HCT116 (cell line): ENCODE data around the gene CPLANE2. TPM values are rescaled to one million over a fixed set of nuclear protein-coding genes. Genes with fewer than 3 reads are reported as not detected.
A peak's percentile ranks its signal among the peaks of the same experiment; 100 is the strongest.
"Not testable (repeated sequence)": the region's sequence is repeated elsewhere in the genome, so short reads cannot be mapped to it uniquely, and the experiment has no call there.

Experiments used
- ATAC-seq: fragments of 200-7000 bp; cut with Tn5 transposase; 2 replicates; pipeline ENCODE4 v1.9.1; 2020; ENCODE audit warnings: mild to moderate bottlenecking, moderate library complexity
- BruUV-seq: library from RNA; stranded (reverse); fragments of 400-500 nt; replicated peaks from 2 replicates; lab custom pipeline; 2021; lab: Mats Ljungman, UMichigan
- CTCF ChIA-PET: fragments of 300-600 bp; sonication (Branson Sonifier 250); formaldehyde crosslinking; loops from one replicate; lab custom pipeline; 2021; ENCODE audit warnings: antibody characterized with exemption; lab: Charles Lee
- POLR2A ChIA-PET: fragments of 300-600, 350-600 bp; sonication (Branson Sonifier 250); formaldehyde crosslinking; loops from one replicate; lab custom pipeline; 2021; ENCODE audit warnings: antibody characterized with exemption; lab: Charles Lee
- RAD21 ChIA-PET, 2 experiments: fragments of 300-600 bp; sonication (Branson Sonifier 250); formaldehyde crosslinking; loops; one replicate each; lab custom pipeline; 2023; ENCODE audit warnings: low total read pairs in 2 of 2; ENCODE audit not compliant: uncharacterized antibody in 2 of 2, unreplicated experiment in 2 of 2, low non-redundant PET in 1 of 2; lab: Charles Lee
- DNase-seq: peaks from one replicate; pipeline ENCODE4 v3.0.0-alpha.2; 2010; ENCODE audit warnings: low read depth, low spot score
- H2AFZ ChIP-seq: fragments of 200-600 bp; shearing (Covaris generic), sonication (generic); 2 replicates; pipeline ENCODE4 v1.6.1; 2017; ENCODE audit warnings: low read depth, mixed run types, mixed read lengths, antibody characterized with exemption, low read length; ENCODE audit not compliant: poor library complexity, severe bottlenecking
- H3K27ac ChIP-seq: 2 replicates; pipeline ENCODE4 v1.5.1; 2012; ENCODE audit warnings: low read depth, low read length
- H3K27me3 ChIP-seq: fragments of 200-600 bp; sonication (generic); 2 replicates; pipeline ENCODE4 v1.6.1; 2016; ENCODE audit warnings: mixed run types, low read length, mixed read lengths; ENCODE audit not compliant: insufficient read depth
- H3K36me3 ChIP-seq, 2 experiments: fragments of 200-500 bp in 1 of 2; fragments of 200-600 bp in 1 of 2; sonication (Bioruptor generic) in 1 of 2; sonication (generic) in 1 of 2; 2 replicates each; pipeline versions ENCODE4 v1.5.1 to v1.6.1; 2014 to 2016; ENCODE audit warnings: low read length in 2 of 2, inconsistent platforms in 1 of 2, mixed read lengths in 1 of 2, mixed run types in 1 of 2; ENCODE audit not compliant: insufficient read depth in 2 of 2, control insufficient read depth in 1 of 2
- H3K4me1 ChIP-seq, 2 experiments: fragments of 200-600 bp in 1 of 2; sonication (generic) in 1 of 2; 2 replicates each; pipeline versions ENCODE4 v1.5.1 to v1.6.1; 2012 to 2017; ENCODE audit warnings: low read length in 2 of 2, inconsistent platforms in 1 of 2, mild to moderate bottlenecking in 1 of 2, mixed read lengths in 1 of 2, mixed run types in 1 of 2, moderate library complexity in 1 of 2; ENCODE audit not compliant: insufficient read depth in 2 of 2, control insufficient read depth in 1 of 2
- H3K4me2 ChIP-seq: fragments of 200-600 bp; sonication (generic); 2 replicates; pipeline ENCODE4 v1.6.1; 2017; ENCODE audit warnings: mixed run types, low read length, mixed read lengths
- H3K4me3 ChIP-seq, 2 experiments: fragments of 200-600 bp in 1 of 2; sonication (generic) in 1 of 2; replicated peaks in 1 of 2; 2 replicates each; pipeline ENCODE4 v1.5.1; 2011 to 2016; ENCODE audit warnings: low read length in 2 of 2, control low read depth in 1 of 2, low read depth in 1 of 2, mild to moderate bottlenecking in 1 of 2, mixed read lengths in 1 of 2, mixed run types in 1 of 2
- H3K79me2 ChIP-seq: fragments of 200-600 bp; sonication (generic); 2 replicates; pipeline ENCODE4 v1.6.1; 2017; ENCODE audit warnings: mild to moderate bottlenecking, mixed run types, low read length, moderate library complexity, mixed read lengths; ENCODE audit not compliant: insufficient read depth
- H3K9ac ChIP-seq: fragments of 200-600 bp; sonication (generic); 2 replicates; pipeline ENCODE4 v1.6.1; 2016; ENCODE audit warnings: low read length, mixed read lengths
- H3K9me2 ChIP-seq: fragments of 200-600 bp; sonication (generic), shearing (Covaris generic); 2 replicates; pipeline ENCODE4 v1.6.1; 2017; ENCODE audit warnings: mixed run types, mild to moderate bottlenecking, moderate library complexity; ENCODE audit not compliant: insufficient read depth
- H3K9me3 ChIP-seq, 2 experiments: fragments of 200-500 bp in 1 of 2; fragments of 200-600 bp in 1 of 2; sonication (Bioruptor generic) in 1 of 2; sonication (generic) in 1 of 2; 2 replicates each; pipeline ENCODE4 v1.6.1; 2014 to 2017; ENCODE audit warnings: low read length in 2 of 2, mixed read lengths in 2 of 2, inconsistent platforms in 1 of 2, low read depth in 1 of 2, mild to moderate bottlenecking in 1 of 2, mixed run types in 1 of 2, moderate library complexity in 1 of 2; ENCODE audit not compliant: control insufficient read depth in 1 of 2, insufficient read depth in 1 of 2
- H4K20me1 ChIP-seq: fragments of 200-600 bp; sonication (generic), shearing (Covaris generic); 2 replicates; pipeline ENCODE4 v1.6.1; 2017; ENCODE audit warnings: mixed run types, mild to moderate bottlenecking, moderate library complexity; ENCODE audit not compliant: insufficient read depth
- JUND ChIP-seq: IDR thresholded peaks from 2 replicates; pipeline ENCODE4 v1.6.1; 2012
- POLR2AphosphoS5 ChIP-seq: IDR thresholded peaks from 2 replicates; pipeline ENCODE4 v1.6.1; 2011; ENCODE audit warnings: mild to moderate bottlenecking, low read depth, low read length, moderate library complexity
- SP1 ChIP-seq: IDR thresholded peaks from 2 replicates; pipeline ENCODE4 v1.6.1; 2012; ENCODE audit warnings: low read depth
- YY1 ChIP-seq: IDR thresholded peaks from 2 replicates; pipeline ENCODE4 v1.6.1; 2011; ENCODE audit warnings: low read length, low read depth, moderate library complexity, mild to moderate bottlenecking; ENCODE audit not compliant: insufficient replicate concordance; ENCODE audit errors: extremely low read depth
- intact Hi-C: fragments of 100-400 bp; cut with micrococcal nuclease; formaldehyde crosslinking; loops from 2 replicates; pipeline ENCODE4 v1.10.0; 2022
- total RNA-seq: library from RNA; stranded (reverse); gene quantifications from one replicate; pipeline ENCODE4 v1.2.1, GENCODE V29; 2021; ENCODE audit not compliant: unreplicated experiment

The CPLANE2 gene
- total RNA-seq, 1 experiment from 2014 or later = 8.1 TPM

DNA sequence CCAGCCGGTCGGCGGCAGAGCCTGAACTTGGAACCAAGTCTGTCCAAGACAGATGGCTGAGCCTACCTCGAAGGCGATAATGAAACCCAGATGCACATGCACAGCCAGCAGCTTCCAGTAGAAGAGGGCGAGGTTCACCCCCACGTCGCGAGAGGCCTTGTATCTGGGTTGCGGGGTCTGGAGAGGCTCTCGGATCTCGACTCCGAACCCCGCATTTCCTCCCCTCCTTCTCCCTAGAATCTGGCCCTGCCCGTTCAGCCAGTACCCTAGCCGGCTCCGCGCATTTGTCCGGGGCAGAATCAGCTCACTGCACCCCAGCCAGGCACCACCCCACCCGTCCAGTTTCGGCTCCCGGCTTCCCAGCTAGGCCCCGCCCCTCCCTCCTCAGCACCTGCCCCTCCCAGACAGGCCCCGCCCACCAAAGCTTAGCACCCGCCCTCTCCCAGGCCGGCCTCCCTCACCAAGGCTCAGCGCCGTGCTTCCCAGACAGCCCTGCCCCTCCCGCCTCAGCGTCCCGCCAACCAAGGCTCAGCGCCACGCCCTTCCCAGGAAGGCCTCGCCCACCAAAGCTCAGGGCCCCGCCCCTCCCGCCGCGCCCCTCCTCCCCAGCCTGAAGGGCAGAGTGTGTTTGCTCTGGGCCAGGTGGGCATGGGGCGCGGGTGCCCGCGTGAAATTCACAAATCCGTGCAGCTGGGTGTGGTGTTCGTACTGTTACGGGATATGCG, 19.8 kb downstream of the CPLANE2 start:
- H3K4me2 ChIP-seq = peak overlapping the region; percentile 91
- no peaks in the 10 kb centered on the region for H3K9me3 ChIP-seq
- ChIA-PET CTCF (interaction anchor here (0.7 to 2.2 kb wide), 5 partner anchors 10 to 490 kb away, joined by 3 to 12 read pairs (median 3); no protein-coding TSS in a partner anchor), RAD21 (interaction anchor here (1.0 to 1.1 kb wide), 3 partner anchors 9 to 138 kb away, joined by 3 read pairs; no protein-coding TSS in a partner anchor), POLR2A (interaction anchor here (0.9 to 2.3 kb wide), 8 partner anchors 9 to 146 kb away, joined by 3 to 34 read pairs (median 4); no protein-coding TSS in a partner anchor)
- peak overlapping the region; percentile 56 to 62 for H3K4me3 ChIP-seq
- intact Hi-C loops = loop anchor here (2.0 kb wide), 2 partner anchors 20 to 72 kb away; partner anchors contain the start of gene CPLANE2
- peak; percentile 93 for ATAC-seq
- no peaks in the 10 kb centered on the region for H3K27me3 ChIP-seq
- peaks cover 26 to 47% of the 10 kb centered on the region in 2 experiments for H3K4me1 ChIP-seq
- peak overlapping the region; percentile 59 for H3K9ac ChIP-seq
- peak; percentile 96 for DNase-seq
- no peaks in the 10 kb centered on the region for H3K36me3 ChIP-seq
- no peak for TF ChIP-seq SP1
- peak; percentile 56; the same call in 1 of the 2 replicates for TF ChIP-seq POLR2AphosphoS5
- TF ChIP-seq YY1 = no peak
- H4K20me1 ChIP-seq = no peaks in the 10 kb centered on the region
- no peaks in the 10 kb centered on the region for H3K9me2 ChIP-seq
- peak overlapping the region; percentile 5; the same call in 1 of the 2 replicates for H3K27ac ChIP-seq
- H3K79me2 ChIP-seq = no peaks in the 10 kb centered on the region
- H2AFZ ChIP-seq = peak overlapping the region; percentile 43
- BruUV-seq = no TSS peak

- peak overlapping the region; percentile 56 to 62 for H3K4me3 ChIP-seq
These were observed 20.9 kb downstream of the CPLANE2 start for GRCh38 chr1:16215882-16216753.

DNA sequence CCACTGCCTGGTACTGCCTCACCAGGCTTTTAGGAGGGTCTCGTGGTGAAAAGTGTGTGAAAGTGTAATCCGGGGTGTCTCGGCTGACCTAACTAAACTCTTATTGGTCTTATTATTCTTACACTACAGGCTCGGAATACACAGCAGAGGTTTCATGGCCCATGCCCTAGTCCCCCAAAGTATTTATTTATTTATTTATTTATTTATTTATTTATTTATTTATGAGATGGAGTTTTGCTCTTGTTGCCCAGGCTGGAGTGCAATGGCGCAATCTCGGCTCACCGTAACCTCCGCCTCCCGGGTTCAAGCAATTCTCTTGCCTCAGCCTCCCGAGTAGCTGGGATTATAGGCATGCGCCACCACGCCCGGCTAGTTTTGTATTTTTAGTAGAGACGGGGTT, 21.7 kb downstream of the CPLANE2 start:
- H3K79me2 ChIP-seq, DNase-seq, H3K36me3 ChIP-seq, POLR2A ChIA-PET, intact Hi-C loops, RAD21 ChIA-PET, H4K20me1 ChIP-seq, H3K9ac ChIP-seq, H3K9me3 ChIP-seq, ATAC-seq, H3K27me3 ChIP-seq, H3K4me2 ChIP-seq, H3K27ac ChIP-seq, H3K4me3 ChIP-seq, BruUV-seq, H2AFZ ChIP-seq, H3K9me2 ChIP-seq: not testable (repeated sequence)
- H3K4me1 ChIP-seq = peaks cover 35 to 62% of the 10 kb centered on the region in 2 experiments
- CTCF ChIA-PET = interaction anchor here (1.4 kb wide), 1 partner anchor 22 kb away, joined by 5 read pairs; the partner anchor contains the start of gene CPLANE2

More at GRCh38 chr1:16215882-16216753, 20.9 kb downstream of the CPLANE2 start:
- no peak for TF ChIP-seq JUND
- TF ChIP-seq POLR2AphosphoS5 = peak; percentile 45
- TF ChIP-seq, all 23 proteins: peak for 1
- DNase-seq (peak; percentile 90), ATAC-seq (peak; percentile 63)
- peak overlapping the region; percentile 91 for H3K4me2 ChIP-seq
- H3K27ac ChIP-seq = peak overlapping the region; percentile 21; the same call in 1 of the 2 replicates
- peak overlapping the region; percentile 37 for H2AFZ ChIP-seq
- ChIA-PET CTCF (interaction anchor here (0.9 to 2.2 kb wide), 3 partner anchors 21 to 137 kb away, joined by 3 to 12 read pairs (median 5); partner anchors contain the start of gene CPLANE2), POLR2A (interaction anchor here (1.1 to 2.3 kb wide), 3 partner anchors 8 to 70 kb away, joined by 3 to 34 read pairs (median 5); no protein-coding TSS in a partner anchor), RAD21 (interaction anchor here (1.0 to 1.1 kb wide), 3 partner anchors 8 to 138 kb away, joined by 3 to 10 read pairs (median 3); no protein-coding TSS in a partner anchor)
- H3K36me3 ChIP-seq = no peaks in the 10 kb centered on the region
- H3K9ac ChIP-seq = peak overlapping the region; percentile 59
- no TSS peak for BruUV-seq
- no peaks in the 10 kb centered on the region for H3K9me2 ChIP-seq
- intact Hi-C loops = loop anchor here (1.0 to 2.0 kb wide), 3 partner anchors 10 to 71 kb away; partner anchors contain the start of gene CPLANE2
- H4K20me1 ChIP-seq = no peaks in the 10 kb centered on the region
- H3K9me3 ChIP-seq = no peaks in the 10 kb centered on the region
- H3K79me2 ChIP-seq = no peaks in the 10 kb centered on the region
- peaks cover 35 to 58% of the 10 kb centered on the region in 2 experiments for H3K4me1 ChIP-seq
- H3K27me3 ChIP-seq = no peaks in the 10 kb centered on the region
